ENCODE results near the gene CRABP2. TPM values are rescaled to one million over a fixed set of nuclear protein-coding genes. Genes with fewer than 3 reads are reported as not detected.

The CRABP2 gene
- total and polyA plus RNA-seq, 2 of the 13 experiments (the other 11 are each of a cell fraction or from before 2014, with no cell fraction given) = 0.40 to 0.60 TPM

DNA sequence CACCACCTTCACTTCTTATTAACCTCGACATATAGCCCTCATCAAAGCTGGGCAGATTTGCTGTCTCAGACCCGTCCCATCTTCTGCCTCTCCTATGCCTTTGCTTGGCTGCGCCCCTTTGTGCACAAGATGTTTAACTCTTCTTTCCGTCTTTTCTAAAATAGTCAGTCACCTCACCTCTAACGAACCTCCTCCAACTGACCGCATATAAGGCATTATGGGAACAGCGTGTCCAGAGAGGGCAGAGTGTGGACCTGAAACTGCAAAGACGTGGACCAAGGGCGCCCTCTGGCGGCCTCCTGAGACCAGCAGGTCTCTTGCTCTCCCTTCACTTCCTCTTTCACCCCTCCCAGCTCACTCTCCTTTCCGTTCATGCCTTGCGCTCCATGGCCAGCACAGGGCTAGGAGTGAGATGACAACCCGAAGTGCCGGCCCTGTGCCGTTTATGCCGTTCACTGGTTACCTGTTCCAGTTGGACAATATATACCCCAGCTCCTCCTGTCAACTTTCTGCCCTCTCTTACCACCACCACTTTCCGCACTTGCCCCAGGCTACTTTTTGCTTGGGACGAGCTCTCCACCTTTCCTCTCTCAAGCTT, 20.4 kb upstream of the CRABP2 start (continued):
- TF ChIP-seq, protein P1, sequence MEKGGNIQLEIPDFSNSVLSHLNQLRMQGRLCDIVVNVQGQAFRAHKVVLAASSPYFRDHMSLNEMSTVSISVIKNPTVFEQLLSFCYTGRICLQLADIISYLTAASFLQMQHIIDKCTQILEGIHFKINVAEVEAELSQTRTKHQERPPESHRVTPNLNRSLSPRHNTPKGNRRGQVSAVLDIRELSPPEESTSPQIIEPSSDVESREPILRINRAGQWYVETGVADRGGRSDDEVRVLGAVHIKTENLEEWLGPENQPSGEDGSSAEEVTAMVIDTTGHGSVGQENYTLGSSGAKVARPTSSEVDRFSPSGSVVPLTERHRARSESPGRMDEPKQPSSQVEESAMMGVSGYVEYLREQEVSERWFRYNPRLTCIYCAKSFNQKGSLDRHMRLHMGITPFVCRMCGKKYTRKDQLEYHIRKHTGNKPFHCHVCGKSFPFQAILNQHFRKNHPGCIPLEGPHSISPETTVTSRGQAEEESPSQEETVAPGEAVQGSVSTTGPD (CRISPR knock-in tag; IDR thresholded peaks at IDR 0.05) = no peak
- TF ChIP-seq FOXA1 (IDR thresholded peaks at IDR 0.05) = no peak
- TF ChIP-seq FOXA1 (CRISPR knock-in tag; IDR thresholded peaks at IDR 0.05) = no peak
- no peak for TF ChIP-seq NR1H2 (CRISPR knock-in tag; IDR thresholded peaks at IDR 0.05; ENCODE audit: borderline replicate concordance, low read depth)
- TF ChIP-seq HHEX (CRISPR knock-in tag; IDR thresholded peaks at IDR 0.05) = no peak
- TF ChIP-seq FIP1L1 (IDR thresholded peaks at IDR 0.05; ENCODE audit: borderline replicate concordance, insufficient read depth, low read depth, low read length) = no peak
- peak; percentile 59; the same call in 1 of the 2 replicates for TF ChIP-seq ZNF792 (CRISPR knock-in tag; IDR thresholded peaks at IDR 0.05)
- TF ChIP-seq TEAD2 (CRISPR knock-in tag; IDR thresholded peaks at IDR 0.05) = no peak
- TF ChIP-seq ZNF674 (CRISPR knock-in tag; IDR thresholded peaks at IDR 0.05; ENCODE audit: low read depth) = no peak
- no peak for TF ChIP-seq TBP (CRISPR knock-in tag; IDR thresholded peaks at IDR 0.05)
- peak; percentile 17; the same call in 1 of the 2 replicates for TF ChIP-seq ZMYM3 (CRISPR knock-in tag; IDR thresholded peaks at IDR 0.05)
- no peak for TF ChIP-seq MAFG (CRISPR knock-in tag; IDR thresholded peaks at IDR 0.05)
- TF ChIP-seq, protein P2, sequence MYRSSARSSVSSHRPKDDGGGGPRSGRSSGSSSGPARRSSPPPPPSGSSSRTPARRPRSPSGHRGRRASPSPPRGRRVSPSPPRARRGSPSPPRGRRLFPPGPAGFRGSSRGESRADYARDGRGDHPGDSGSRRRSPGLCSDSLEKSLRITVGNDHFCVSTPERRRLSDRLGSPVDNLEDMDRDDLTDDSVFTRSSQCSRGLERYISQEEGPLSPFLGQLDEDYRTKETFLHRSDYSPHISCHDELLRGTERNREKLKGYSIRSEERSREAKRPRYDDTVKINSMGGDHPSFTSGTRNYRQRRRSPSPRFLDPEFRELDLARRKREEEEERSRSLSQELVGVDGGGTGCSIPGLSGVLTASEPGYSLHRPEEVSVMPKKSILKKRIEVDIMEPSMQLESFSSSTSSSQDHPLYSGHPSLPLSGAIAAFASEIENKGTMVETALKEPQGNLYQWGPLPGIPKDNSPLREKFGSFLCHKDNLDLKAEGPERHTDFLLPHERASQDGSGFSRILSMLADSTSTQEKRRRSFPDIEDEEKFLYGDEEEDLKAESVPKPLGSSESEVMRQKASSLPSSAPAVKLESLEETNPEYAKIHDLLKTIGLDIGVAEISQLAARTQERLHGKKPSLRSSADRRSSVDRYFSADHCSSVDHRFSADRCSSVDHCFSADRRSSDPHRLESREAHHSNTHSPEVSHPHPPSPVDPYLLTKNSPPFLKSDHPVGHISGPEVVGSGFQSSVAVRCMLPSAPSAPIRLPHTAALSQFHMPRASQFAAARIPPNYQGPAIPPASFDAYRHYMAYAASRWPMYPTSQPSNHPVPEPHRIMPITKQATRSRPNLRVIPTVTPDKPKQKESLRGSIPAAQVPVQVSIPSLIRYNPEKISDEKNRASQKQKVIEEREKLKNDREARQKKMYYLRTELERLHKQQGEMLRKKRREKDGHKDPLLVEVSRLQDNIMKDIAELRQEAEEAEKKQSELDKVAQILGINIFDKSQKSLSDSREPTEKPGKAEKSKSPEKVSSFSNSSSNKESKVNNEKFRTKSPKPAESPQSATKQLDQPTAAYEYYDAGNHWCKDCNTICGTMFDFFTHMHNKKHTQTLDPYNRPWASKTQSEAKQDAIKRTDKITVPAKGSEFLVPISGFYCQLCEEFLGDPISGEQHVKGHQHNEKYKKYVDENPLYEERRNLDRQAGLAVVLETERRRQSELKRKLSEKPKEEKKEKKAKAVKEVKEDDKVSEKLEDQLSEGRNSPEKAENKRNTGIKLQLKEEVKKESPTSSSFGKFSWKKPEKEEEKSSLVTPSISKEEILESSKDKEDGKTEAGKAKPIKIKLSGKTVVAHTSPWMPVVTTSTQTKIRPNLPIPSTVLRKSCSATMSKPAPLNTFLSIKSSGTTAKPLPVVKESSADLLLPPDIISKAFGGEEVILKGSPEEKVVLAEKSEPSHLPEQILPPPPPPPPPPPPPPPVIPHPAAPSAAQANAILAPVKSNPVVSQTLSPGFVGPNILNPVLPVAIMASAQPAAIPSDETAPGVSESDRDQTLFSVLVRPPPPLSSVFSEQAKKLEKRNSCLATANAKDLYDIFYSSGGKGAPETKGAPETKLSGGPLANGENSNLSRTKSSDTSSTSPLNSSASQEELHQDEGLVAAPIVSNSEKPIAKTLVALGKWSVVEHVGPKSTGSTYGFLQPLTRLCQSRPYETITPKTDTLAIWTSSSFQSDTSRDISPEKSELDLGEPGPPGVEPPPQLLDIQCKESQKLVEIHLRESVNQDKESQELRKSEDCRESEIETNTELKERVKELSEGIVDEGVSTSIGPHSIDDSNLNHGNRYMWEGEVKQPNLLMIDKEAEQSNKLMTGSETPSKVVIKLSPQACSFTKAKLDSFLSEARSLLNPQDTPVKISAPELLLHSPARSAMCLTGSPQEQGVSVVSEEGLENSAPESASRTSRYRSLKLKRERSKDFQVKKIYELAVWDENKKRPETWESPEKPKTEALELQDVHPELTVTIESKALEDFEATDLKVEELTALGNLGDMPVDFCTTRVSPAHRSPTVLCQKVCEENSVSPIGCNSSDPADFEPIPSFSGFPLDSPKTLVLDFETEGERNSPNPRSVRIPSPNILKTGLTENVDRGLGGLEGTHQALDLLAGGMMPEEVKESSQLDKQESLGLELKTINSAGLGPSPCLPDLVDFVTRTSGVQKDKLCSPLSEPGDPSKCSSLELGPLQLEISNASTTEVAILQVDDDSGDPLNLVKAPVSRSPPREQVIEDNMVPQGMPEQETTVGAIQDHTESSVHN (CRISPR knock-in tag; IDR thresholded peaks at IDR 0.05) = no peak
- no peak for TF ChIP-seq ARNT (IDR thresholded peaks at IDR 0.05)
- no peak for TF ChIP-seq KMT2B (CRISPR knock-in tag; IDR thresholded peaks at IDR 0.05)
- peak; percentile 79 for TF ChIP-seq ETV5 (CRISPR knock-in tag; IDR thresholded peaks at IDR 0.05; ENCODE audit: borderline replicate concordance)
- no peak for TF ChIP-seq PAWR (CRISPR knock-in tag; IDR thresholded peaks at IDR 0.05; ENCODE audit: borderline replicate concordance)
- no peak for TF ChIP-seq USF2 (IDR thresholded peaks at IDR 0.05; ENCODE audit: low read depth, low read length)
- TF ChIP-seq USF2 (CRISPR knock-in tag; IDR thresholded peaks at IDR 0.05; ENCODE audit: borderline replicate concordance) = no peak
- no peak for TF ChIP-seq ZNF10 (CRISPR knock-in tag; IDR thresholded peaks at IDR 0.05; ENCODE audit: borderline replicate concordance, low read depth)
- no peak for TF ChIP-seq NFIB (CRISPR knock-in tag; IDR thresholded peaks at IDR 0.05; ENCODE audit: borderline replicate concordance)
